DMS114 treated with DMSO at 0.1 percent for 48 hours (cell line): ENCODE results near the gene CITED2.
A peak's percentile ranks its signal among the peaks of the same experiment; 100 is the strongest.
"Not testable (repeated sequence)": the region's sequence is repeated elsewhere in the genome, so short reads cannot be mapped to it uniquely, and the experiment has no call there.

Source experiments
- DNase-seq: peaks from one replicate; lab custom pipeline; 2025; ENCODE audit not compliant: unreplicated experiment; lab: John Stamatoyannopoulos, UW

The CITED2 gene

GRCh38 chr6:139367810-139368351 is 6.6 kb downstream of the CITED2 start:
- DNase-seq: peak; percentile 28

- DNase-seq: no peak
Measured at GRCh38 chr6:139364982-139365379, 9.5 kb downstream of the CITED2 start.

DNA sequence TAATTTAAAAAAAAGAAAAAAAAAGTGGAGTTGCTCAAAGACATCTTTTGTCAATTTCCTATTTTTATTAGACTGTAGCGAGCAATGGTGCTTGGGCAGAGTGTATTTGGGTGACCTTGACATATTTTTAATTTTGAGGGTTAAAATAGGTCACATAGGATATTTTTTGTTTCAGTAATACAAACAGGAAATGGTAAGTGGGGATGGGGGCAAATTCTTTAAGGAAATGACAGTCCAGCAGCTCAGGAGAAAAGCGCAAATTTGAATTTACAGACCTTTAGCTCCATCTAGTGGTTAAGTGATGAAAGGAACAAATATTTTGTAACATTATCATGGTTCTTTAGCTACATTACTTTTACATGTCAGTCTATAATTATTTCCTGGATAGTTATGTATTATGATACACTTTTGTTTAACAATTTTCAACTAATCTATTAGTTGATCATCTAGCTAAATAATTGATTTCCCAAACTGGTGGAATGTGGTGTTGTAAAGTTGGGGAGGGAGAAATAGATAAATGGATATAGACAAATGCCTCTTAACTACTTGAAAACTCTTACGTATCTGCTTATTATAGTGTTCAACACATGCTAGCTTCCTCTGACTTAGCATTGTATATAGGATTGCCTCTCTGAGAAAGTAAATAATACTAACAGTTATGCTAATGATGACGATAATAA is 10.0 kb downstream of the CITED2 start:
- peak; percentile 62 for DNase-seq

GRCh38 chr6:139363797-139364196 is 10.7 kb downstream of the CITED2 start:
- not testable (repeated sequence) for DNase-seq

DNA sequence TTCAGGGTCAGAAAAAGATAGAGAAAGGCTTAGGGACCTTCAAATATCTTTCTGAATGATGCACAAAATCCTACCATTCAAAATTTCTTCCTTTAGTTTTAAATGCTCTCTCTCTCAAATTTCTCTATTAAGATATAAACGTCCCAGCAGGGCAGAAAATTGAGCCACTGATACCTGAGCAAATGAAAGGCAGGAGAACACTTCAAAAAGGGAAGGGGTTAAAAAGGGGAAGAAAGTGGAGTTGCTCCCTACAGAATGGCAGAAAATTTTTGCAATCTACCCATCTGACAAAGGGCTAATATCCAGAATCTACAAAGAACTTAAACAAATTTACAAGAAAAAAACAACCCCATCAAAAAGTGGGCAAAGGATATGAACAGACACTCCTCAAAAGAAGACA is 11.3 kb downstream of the CITED2 start:
- not testable (repeated sequence) for DNase-seq

GRCh38 chr6:139361211-139361610 is 13.2 kb downstream of the CITED2 start:
- DNase-seq: no peak

GRCh38 chr6:139356924-139357323 is 17.5 kb downstream of the CITED2 start:
- DNase-seq: no peak

DNA sequence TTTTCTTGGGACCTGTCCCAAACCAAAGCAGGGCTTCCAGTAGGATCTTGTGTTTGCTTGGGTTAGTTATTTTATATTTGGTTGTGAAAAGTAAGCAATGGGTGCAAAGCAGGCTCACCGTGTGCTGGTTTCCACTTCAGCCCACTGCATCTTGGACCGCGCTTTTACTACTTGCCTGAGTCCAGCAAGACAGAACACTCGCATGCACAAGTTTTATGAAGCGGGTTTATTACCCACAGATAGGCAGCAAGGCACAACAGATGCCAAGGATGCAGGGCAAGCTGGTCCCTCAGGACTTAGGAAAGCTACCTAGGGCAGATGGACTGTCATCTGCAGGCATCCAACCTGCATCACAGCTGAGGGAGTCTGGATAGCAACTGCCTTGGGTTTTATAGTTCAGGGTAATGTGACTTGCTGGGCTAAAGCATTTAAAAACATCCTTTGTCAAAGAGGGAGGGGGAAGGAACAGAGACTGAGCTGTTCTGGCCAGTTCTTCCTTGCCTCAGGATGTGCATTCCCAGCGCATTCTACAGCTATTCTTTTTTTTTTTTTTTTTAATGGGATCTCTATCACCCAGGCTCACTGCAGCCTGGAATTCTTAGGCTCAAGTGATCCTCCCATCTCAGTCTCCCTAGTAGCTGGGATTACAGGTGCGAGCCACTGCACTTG is 18.5 kb downstream of the CITED2 start:
- DNase-seq: no peak

- no peak for DNase-seq
Measured at GRCh38 chr6:139355172-139355571, 19.3 kb downstream of the CITED2 start.

GRCh38 chr6:139354189-139354588 is 20.3 kb downstream of the CITED2 start:
- DNase-seq: no peak

- DNase-seq: no peak
Measured at GRCh38 chr6:139349464-139350020, 24.9 kb downstream of the CITED2 start.

- DNase-seq: no peak
Measured at GRCh38 chr6:139346392-139346791, 28.1 kb downstream of the CITED2 start.

DNA sequence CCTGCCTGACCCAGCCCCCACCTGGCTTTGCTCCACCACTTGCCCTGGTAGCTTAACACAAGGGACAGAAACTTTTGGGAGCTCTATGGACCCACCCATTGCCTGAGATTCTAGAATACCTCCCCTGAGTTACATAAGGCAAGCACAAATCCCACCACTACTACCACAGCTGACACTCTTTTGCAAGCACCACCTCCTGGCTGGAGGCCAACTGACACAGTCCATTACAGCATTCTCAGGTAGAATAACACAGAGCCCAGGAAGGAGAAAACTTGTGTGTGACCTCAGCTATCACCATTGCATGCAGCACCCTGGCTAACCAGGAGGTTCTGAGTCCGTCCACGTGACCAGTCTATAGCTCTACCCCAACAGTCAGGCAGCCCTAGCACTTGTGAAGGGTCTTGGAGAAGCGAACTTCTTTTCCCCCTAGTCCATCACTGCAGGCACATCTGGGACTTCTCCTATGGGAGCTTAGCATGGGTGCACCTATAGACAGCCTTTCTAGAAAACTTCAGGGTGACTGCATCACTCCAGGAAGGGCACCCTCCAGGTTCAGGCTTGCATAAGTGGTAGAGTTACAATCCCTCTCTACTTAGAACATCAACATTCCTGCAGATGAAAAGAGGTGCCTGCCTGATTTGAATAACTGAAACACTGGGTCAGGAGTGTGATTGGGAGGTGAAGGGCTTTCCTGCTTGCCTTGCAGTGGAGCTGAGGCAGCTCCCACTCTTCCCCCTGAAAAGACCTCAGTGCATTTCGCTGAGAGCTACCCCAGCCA is 30.1 kb downstream of the CITED2 start:
- no peak for DNase-seq

DNA sequence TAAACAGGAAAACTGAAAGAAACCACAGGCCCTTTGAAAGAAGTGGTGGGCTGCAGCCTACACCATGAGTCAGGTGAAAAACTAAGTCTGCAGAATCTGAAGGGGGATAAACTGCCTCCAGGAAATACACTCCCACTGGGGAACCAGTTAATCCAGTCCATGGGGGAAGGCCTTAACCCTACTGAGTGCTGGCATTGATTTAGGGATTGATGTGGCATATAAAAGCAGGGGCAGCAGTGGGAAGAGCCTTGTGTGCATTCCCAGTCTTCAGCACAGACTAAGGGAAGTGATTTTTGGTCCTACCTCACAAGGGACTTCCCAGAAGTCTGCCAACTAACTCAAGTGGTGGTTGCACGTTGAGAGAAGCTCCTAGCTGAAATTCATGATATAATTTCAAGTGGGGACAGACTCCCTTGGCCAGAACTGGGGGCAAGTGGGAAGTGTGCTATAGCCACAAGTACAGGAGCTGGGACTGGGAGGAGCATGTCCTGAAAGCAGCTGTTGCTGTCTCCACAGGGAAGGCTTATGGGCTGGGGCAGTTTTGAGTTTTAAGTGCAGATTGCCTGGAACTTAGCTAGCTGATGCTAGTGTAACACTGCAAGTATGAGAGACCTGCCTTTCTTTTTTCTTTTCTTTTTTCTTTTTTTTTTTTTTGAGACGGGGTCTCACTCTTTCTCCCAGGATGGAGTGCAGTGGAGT is 31.2 kb downstream of the CITED2 start:
- DNase-seq: no peak

- no peak for DNase-seq
Measured at GRCh38 chr6:139341060-139341459, 33.4 kb downstream of the CITED2 start.

GRCh38 chr6:139338795-139339194 is 35.7 kb downstream of the CITED2 start:
- no peak for DNase-seq

DNA sequence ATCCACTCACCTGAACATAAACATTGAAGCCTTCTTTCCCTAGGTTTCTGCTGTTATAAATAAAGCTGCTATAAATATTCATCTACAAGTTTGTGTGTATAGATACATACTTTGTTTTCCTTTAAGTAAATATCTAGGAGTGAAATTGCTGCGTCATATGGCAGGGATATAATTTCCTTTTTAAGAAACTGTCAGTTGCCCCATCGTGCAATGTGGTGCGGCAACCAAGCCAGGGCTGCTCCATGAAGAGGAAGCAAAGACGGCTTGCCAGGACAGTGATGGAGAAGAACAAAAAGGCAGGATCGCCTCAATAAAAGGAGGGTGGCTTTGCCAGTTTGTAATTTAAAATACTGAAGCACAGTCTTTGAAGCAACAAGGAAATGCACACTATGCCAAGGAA is 36.6 kb downstream of the CITED2 start:
- DNase-seq: no peak

- DNase-seq: no peak
Measured at GRCh38 chr6:139337001-139337400, 37.4 kb downstream of the CITED2 start.

- DNase-seq: no peak
Measured at GRCh38 chr6:139336488-139336887, 38.0 kb downstream of the CITED2 start.

- DNase-seq: no peak
Measured at GRCh38 chr6:139335447-139336210, 38.8 kb downstream of the CITED2 start.
